Measurements from ENCODE around the gene ANKRD29. TPM values are rescaled to one million over a fixed set of nuclear protein-coding genes. Genes with fewer than 3 reads are reported as not detected.

The ANKRD29 gene
- total and polyA plus RNA-seq, 8 donors = 23.1 to 75.5 (median 46.1) TPM

- intact Hi-C loops (cut with DNase I) = no loop called here
- peaks cover 13 to 73% of the 10 kb centered on the region in 2 donors for H3K27me3 ChIP-seq
- ATAC-seq (peak; percentile 18), DNase-seq (peak in 2 of 4 donors; percentile 6 to 71)
- H3K4me3 ChIP-seq = peak overlapping the region; percentile 43 to 49
- H3K36me3 ChIP-seq = no peaks in the 10 kb centered on the region
- TF ChIP-seq CTCF (IDR thresholded peaks at IDR 0.05) = no peak
- H3K4me1 ChIP-seq = peaks cover 4 to 17% of the 10 kb centered on the region in 2 donors
- peak overlapping the region; percentile 62 to 63 for H3K27ac ChIP-seq
- H3K9me3 ChIP-seq = no peaks in the 10 kb centered on the region
Measured at GRCh38 chr18:23690505-23691068, 27.9 kb upstream of the ANKRD29 start.

- H3K9me3 ChIP-seq = no peaks in the 10 kb centered on the region
- peak; percentile 60 for ATAC-seq
- intact Hi-C loops (cut with DNase I) = no loop called here
- H3K4me3 ChIP-seq = peak overlapping the region; percentile 43 to 49
- peak overlapping the region; percentile 62 to 63 for H3K27ac ChIP-seq
- no peaks in the 10 kb centered on the region for H3K36me3 ChIP-seq
- peaks cover 13 to 78% of the 10 kb centered on the region in 2 donors for H3K27me3 ChIP-seq
- peak in 3 of 4 donors; percentile 14 to 83 (median 36) for DNase-seq
- no peak for TF ChIP-seq CTCF (IDR thresholded peaks at IDR 0.05)
- peaks cover under 1 to 17% of the 10 kb centered on the region in 2 donors for H3K4me1 ChIP-seq
Measured at GRCh38 chr18:23689616-23690504, 27.1 kb upstream of the ANKRD29 start.

GRCh38 chr18:23689031-23689615, 26.4 kb upstream of the ANKRD29 start, which contains the start of gene LAMA3:
Gene LAMA3, plus strand, starts transcription at chr18:23689453. Its CDS starts 231 bp downstream, at chr18:23689684.
- Histone ChIP-seq H3K36me3 (no peaks in the 10 kb centered on the region), H3K27ac (peak within 1 kb of the TSS; percentile 62 to 63), H3K9me3 (no peaks in the 10 kb centered on the region), H3K4me3 (peak within 1 kb of the TSS; percentile 43 to 49), H3K27me3 (peaks cover 13 to 80% of the 10 kb centered on the region in 2 donors), H3K4me1 (peaks cover 0 to 17% of the 10 kb centered on the region in 2 donors)
- intact Hi-C loops (cut with DNase I) = no loop called here
- no peak for TF ChIP-seq CTCF (IDR thresholded peaks at IDR 0.05)
- peak; percentile 33 to 91 (median 62) for DNase-seq
- ATAC-seq = peak; percentile 89

- no peak for DNase-seq
- H3K4me1 ChIP-seq = peaks cover 0 to 17% of the 10 kb centered on the region in 2 donors
- intact Hi-C loops (cut with DNase I) = no loop called here
- no peaks in the 10 kb centered on the region for H3K9me3 ChIP-seq
- no peak for TF ChIP-seq CTCF (IDR thresholded peaks at IDR 0.05)
- H3K27ac ChIP-seq = peak overlapping the region in 1 of 2 donors; percentile 62
- no peak overlapping the region for H3K4me3 ChIP-seq
- no peaks in the 10 kb centered on the region for H3K36me3 ChIP-seq
- peaks cover 13 to 83% of the 10 kb centered on the region in 2 donors for H3K27me3 ChIP-seq
- no peak for ATAC-seq
Measured at GRCh38 chr18:23688528-23688927, 25.8 kb upstream of the ANKRD29 start.

All from left lung (tissue), 10 donors.